ENCODE measurements around the gene TXNRD2. TPM values are rescaled to one million over a fixed set of nuclear protein-coding genes. Genes with fewer than 3 reads are reported as not detected.

The TXNRD2 gene
- total RNA-seq, 1 experiment from 2014 or later: 23.0 TPM

DNA sequence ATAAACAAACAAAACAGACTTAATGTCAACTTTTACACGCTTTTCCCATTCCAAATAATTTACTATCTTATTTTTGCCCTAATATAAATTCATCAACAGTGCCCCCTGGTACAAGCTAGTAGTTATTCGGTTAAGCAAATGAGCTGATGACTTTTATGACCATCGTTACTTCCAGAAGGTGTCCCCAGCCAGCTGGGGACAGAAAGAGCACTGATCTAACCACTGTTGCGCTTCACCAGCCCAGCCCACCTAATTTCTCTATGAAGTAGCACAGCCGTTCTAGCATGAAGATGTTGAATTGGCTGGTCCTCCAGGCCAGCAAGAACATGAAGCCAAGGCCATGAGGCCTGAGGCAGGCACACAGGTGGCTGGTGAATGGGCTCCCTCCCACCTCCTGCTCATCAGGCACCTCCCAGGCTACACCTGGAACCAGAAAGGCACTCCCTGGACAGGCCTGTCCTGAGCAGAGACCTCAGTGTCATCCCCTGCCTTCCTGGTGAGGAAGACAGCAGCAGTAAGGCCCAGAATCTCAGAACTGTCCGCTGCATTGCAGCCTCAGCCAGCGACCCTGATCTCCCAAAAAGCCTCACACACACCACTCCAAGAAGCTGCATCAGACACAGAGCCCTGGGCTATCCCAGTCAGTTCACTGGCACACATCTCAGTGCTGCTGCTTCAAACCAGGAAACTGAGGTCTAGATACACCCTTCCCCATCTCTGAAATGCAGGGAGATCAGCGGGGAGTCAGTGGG is 99.8 kb downstream of the TXNRD2 start:
- Histone ChIP-seq H3K36me3 (ENCODE audit: low read depth, low read length) (no peaks in the 10 kb centered on the region), H4K20me1 (ENCODE audit: low read length) (no peaks in the 10 kb centered on the region), H3K27me3 (ENCODE audit: low read length) (no peaks in the 10 kb centered on the region), H3F3A (ENCODE audit: low read length, unreplicated experiment) (no peaks in the 10 kb centered on the region), H3K9ac (ENCODE audit: low read length) (no peak overlapping the region), H2AFZ (ENCODE audit: low read length) (no peak overlapping the region), H3K9me2 (replicated peaks; ENCODE audit: low read length) (no peaks in the 10 kb centered on the region), H3K79me2 (ENCODE audit: low read length) (0 out of 2 replicates have a peak, but pooled peaks cover 1% of the 10 kb centered on the region), H3K9me3 (ENCODE audit: low read length) (no peaks in the 10 kb centered on the region), H3K4me2 (ENCODE audit: low read length) (no peak overlapping the region), H3K27ac (ENCODE audit: low read length) (no peak overlapping the region), H3K4me3 (ENCODE audit: low read length) (no peak overlapping the region), H3K4me1 (ENCODE audit: insufficient read depth, low read length) (no peaks in the 10 kb centered on the region; the same call in 1 of the 2 replicates)
- ChIA-PET CTCF (no interaction called here), POLR2A (ENCODE audit: unreplicated experiment) (no interaction called here)
- DNase-seq: no peak
- no TSS peak for BruUV-seq (replicated peaks)
- no peak for ATAC-seq
- intact Hi-C loops (cut with micrococcal nuclease): no loop called here
- no peak for TF ChIP-seq EZH2 (IDR thresholded peaks at IDR 0.05; ENCODE audit: low read length, unreplicated experiment)
- TF ChIP-seq, protein P1, sequence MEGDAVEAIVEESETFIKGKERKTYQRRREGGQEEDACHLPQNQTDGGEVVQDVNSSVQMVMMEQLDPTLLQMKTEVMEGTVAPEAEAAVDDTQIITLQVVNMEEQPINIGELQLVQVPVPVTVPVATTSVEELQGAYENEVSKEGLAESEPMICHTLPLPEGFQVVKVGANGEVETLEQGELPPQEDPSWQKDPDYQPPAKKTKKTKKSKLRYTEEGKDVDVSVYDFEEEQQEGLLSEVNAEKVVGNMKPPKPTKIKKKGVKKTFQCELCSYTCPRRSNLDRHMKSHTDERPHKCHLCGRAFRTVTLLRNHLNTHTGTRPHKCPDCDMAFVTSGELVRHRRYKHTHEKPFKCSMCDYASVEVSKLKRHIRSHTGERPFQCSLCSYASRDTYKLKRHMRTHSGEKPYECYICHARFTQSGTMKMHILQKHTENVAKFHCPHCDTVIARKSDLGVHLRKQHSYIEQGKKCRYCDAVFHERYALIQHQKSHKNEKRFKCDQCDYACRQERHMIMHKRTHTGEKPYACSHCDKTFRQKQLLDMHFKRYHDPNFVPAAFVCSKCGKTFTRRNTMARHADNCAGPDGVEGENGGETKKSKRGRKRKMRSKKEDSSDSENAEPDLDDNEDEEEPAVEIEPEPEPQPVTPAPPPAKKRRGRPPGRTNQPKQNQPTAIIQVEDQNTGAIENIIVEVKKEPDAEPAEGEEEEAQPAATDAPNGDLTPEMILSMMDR (conservative IDR thresholded peaks at IDR 0.05; ENCODE audit: low read depth, low read length): no peak
- no peak for TF ChIP-seq EZH2phosphoT487 (IDR thresholded peaks at IDR 0.05; ENCODE audit: borderline replicate concordance, low read length)

DNA sequence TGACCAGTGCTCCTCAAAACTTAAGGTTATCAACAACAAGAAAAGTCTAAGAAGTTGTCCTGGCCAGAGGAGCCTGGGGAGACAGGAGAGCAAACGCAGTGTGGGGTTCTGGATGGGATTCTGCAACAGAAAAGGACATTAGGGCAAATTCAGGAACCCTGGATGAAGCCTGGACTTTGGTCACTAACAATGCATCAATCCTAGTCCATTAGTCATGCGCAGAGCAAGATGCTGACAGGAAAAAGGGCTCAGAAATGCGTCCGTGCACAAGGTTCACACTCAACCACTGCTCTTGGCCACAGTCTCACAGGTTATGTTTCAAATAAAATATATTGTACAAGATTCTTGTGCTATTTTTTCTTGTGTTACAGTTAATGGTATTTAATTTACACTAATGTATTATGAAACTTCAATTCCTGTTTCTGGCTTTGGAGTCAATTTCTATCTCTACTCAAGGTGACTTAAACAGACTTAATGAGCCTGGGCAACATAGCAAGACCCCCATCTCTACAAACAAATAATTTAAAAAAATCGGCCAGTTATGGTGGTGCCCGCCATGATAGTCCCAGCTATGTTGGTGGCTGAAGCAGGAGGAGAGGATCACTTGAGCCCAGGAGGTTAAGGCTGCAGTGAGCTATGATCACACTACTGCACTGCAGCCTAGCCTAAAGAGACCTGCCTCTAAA is 100.5 kb downstream of the TXNRD2 start:
- ATAC-seq (no peak), DNase-seq (no peak)
- 0 out of 2 replicates have a peak, but pooled peaks cover 5% of the 10 kb centered on the region for H3K79me2 ChIP-seq (ENCODE audit: low read length)
- H3K27me3 ChIP-seq (ENCODE audit: low read length): no peaks in the 10 kb centered on the region
- POLR2A ChIA-PET (ENCODE audit: unreplicated experiment): no interaction called here
- TF ChIP-seq EZH2 (IDR thresholded peaks at IDR 0.05; ENCODE audit: low read length, unreplicated experiment) (no peak), EZH2phosphoT487 (IDR thresholded peaks at IDR 0.05; ENCODE audit: borderline replicate concordance, low read length) (no peak)
- TF ChIP-seq, protein P1 (conservative IDR thresholded peaks at IDR 0.05; ENCODE audit: low read depth, low read length): no peak
- H3K4me1 ChIP-seq (ENCODE audit: insufficient read depth, low read length): no peaks in the 10 kb centered on the region; the same call in 1 of the 2 replicates
- CTCF ChIA-PET: no interaction called here
- H3K9me2 ChIP-seq (replicated peaks; ENCODE audit: low read length): no peaks in the 10 kb centered on the region
- H3K9ac ChIP-seq (ENCODE audit: low read length): no peak overlapping the region
- BruUV-seq (replicated peaks): TSS peak; percentile 18
- H3F3A ChIP-seq (ENCODE audit: low read length, unreplicated experiment): no peaks in the 10 kb centered on the region
- intact Hi-C loops (cut with micrococcal nuclease): no loop called here
- no peak overlapping the region for H3K4me2 ChIP-seq (ENCODE audit: low read length)
- no peaks in the 10 kb centered on the region for H3K9me3 ChIP-seq (ENCODE audit: low read length)
- H3K36me3 ChIP-seq (ENCODE audit: low read depth, low read length): no peaks in the 10 kb centered on the region
- no peak overlapping the region for H3K4me3 ChIP-seq (ENCODE audit: low read length)
- H3K27ac ChIP-seq (ENCODE audit: low read length): no peak overlapping the region
- no peaks in the 10 kb centered on the region for H4K20me1 ChIP-seq (ENCODE audit: low read length)
- no peak overlapping the region for H2AFZ ChIP-seq (ENCODE audit: low read length)

- 0 out of 2 replicates have a peak, but pooled peaks cover 11% of the 10 kb centered on the region for H3K79me2 ChIP-seq (ENCODE audit: low read length)
- POLR2A ChIA-PET (ENCODE audit: unreplicated experiment): no interaction called here
- no TSS peak for BruUV-seq (replicated peaks)
- CTCF ChIA-PET: interaction anchor here (0.6 kb wide), 1 partner anchor 210 kb away, joined by 7 read pairs; no protein-coding TSS in a partner anchor
- no peaks in the 10 kb centered on the region for H3K27me3 ChIP-seq (ENCODE audit: low read length)
- no peak for TF ChIP-seq EZH2phosphoT487 (IDR thresholded peaks at IDR 0.05; ENCODE audit: borderline replicate concordance, low read length)
- TF ChIP-seq, protein P1 (conservative IDR thresholded peaks at IDR 0.05; ENCODE audit: low read depth, low read length): no peak
- no peak for TF ChIP-seq EZH2 (IDR thresholded peaks at IDR 0.05; ENCODE audit: low read length, unreplicated experiment)
- no peak overlapping the region for H3K27ac ChIP-seq (ENCODE audit: low read length)
- H3K4me1 ChIP-seq (ENCODE audit: insufficient read depth, low read length): no peaks in the 10 kb centered on the region; the same call in 1 of the 2 replicates
- H3K4me3 ChIP-seq (ENCODE audit: low read length): no peak overlapping the region
- intact Hi-C loops (cut with micrococcal nuclease): no loop called here
- DNase-seq (no peak), ATAC-seq (no peak)
- no peaks in the 10 kb centered on the region for H3K9me3 ChIP-seq (ENCODE audit: low read length)
- no peaks in the 10 kb centered on the region for H3K9me2 ChIP-seq (replicated peaks; ENCODE audit: low read length)
- no peaks in the 10 kb centered on the region for H3K36me3 ChIP-seq (ENCODE audit: low read depth, low read length)
- H3F3A ChIP-seq (ENCODE audit: low read length, unreplicated experiment): no peaks in the 10 kb centered on the region
- no peaks in the 10 kb centered on the region for H4K20me1 ChIP-seq (ENCODE audit: low read length)
- H2AFZ ChIP-seq (ENCODE audit: low read length): no peak overlapping the region
- no peak overlapping the region for H3K9ac ChIP-seq (ENCODE audit: low read length)
- no peak overlapping the region for H3K4me2 ChIP-seq (ENCODE audit: low read length)
Measured at GRCh38 chr22:19840059-19840458, 101.6 kb downstream of the TXNRD2 start.

Measured in PC-3 (cell line).